Adrenal gland (tissue), 12 donors: ENCODE measurements around the gene MARCHF9. TPM values are rescaled to one million over a fixed set of nuclear protein-coding genes. Genes with fewer than 3 reads are reported as not detected.
"Not testable (repeated sequence)": the region's sequence is repeated elsewhere in the genome, so short reads cannot be mapped to it uniquely, and the experiment has no call there.

Experiments
- DNase-seq, 7 donors: peaks; one replicate each; pipeline ENCODE4 v3.0.0-alpha.2; 2019 to 2020
- H3K27ac ChIP-seq, 5 donors: fragments of 200-600 bp; sonication (generic) in 4 of 5; 1 replicate in 3 of 5; 2 replicates in 2 of 5; pipeline versions ENCODE4 v1.5.1 to v1.8.0; 2016 to 2020; ENCODE audit warnings: mild to moderate bottlenecking in 1 of 5
- H3K27me3 ChIP-seq: fragments of 200-600 bp; 2 replicates; pipeline ENCODE4 v1.8.0; 2021
- H3K36me3 ChIP-seq, 2 donors: fragments of 200-600 bp; replicated peaks in 1 of 2; 1 replicate in 1 of 2; 2 replicates in 1 of 2; pipeline versions ENCODE4 v1.5.1 to v1.8.0; 2018 to 2022
- H3K4me1 ChIP-seq, 2 donors: fragments of 200-600 bp; replicated peaks in 1 of 2; 1 replicate in 1 of 2; 2 replicates in 1 of 2; pipeline versions ENCODE4 v1.5.1 to v1.8.0; 2018 to 2021
- H3K4me3 ChIP-seq, 4 donors: fragments of 200-600 bp; sonication (generic) in 3 of 4; one replicate each; pipeline ENCODE4 v1.5.1; 2016 to 2018
- H3K9me3 ChIP-seq, 3 donors: fragments of 200-600 bp; sonication (generic) in 1 of 3; replicated peaks in 1 of 3; 1 replicate in 2 of 3; 2 replicates in 1 of 3; pipeline versions ENCODE4 v1.5.1 to v1.8.0; 2016 to 2021
- POLR2A ChIP-seq, 2 donors: fragments of 450-650 bp; IDR thresholded peaks; one replicate each; pipeline ENCODE4 v1.6.1; 2017; ENCODE audit warnings: antibody characterized with exemption in 2 of 2, mild to moderate bottlenecking in 2 of 2, moderate library complexity in 1 of 2
- WGBS, 4 donors: extraction: QIAGEN DNeasy Blood & Tissue Kit in 2 of 4; methylation state at CpG; one replicate each; pipeline versions ENCODE4 v1.1.5 to v1.1.7; 2013 to 2017; 5-methylcytosine and 5-hydroxymethylcytosine counted together
- intact Hi-C, 2 donors: fragments of 100-400 bp; cut with DNase I; formaldehyde crosslinking; loops; one replicate each; pipeline versions ENCODE4 v1.14.1 to v1.15.0; 2022 to 2023
- polyA plus RNA-seq, 3 donors: library from polyadenylated mRNA; stranded (reverse); fragments of 200-250 nt in 2 of 3; fragments of 350-450 nt in 1 of 3; fragmentation: Illumina TruSeq in 1 of 3; extraction: RNeasy Lipid Tissue Mini Kit (QIAGEN cat#74804) in 1 of 3; gene quantifications; one replicate each; pipeline ENCODE4 v1.2.3, GENCODE V29; 2013 to 2014
- total RNA-seq, 9 donors: library from RNA; depleted of rRNA in 4 of 9; stranded (reverse); fragments of >200 nt in 4 of 9; fragments of 120-200 nt in 1 of 9; fragmentation: NEBNext Ultra II Directional in 1 of 9; extraction: Animal tissue kit (Norgen Biotek cat#: 25700) in 1 of 9; gene quantifications; one replicate each; pipeline versions ENCODE4 v1.1.0 to v1.2.4, GENCODE V29; 2013 to 2023
- TF ChIP-seq, protein P1 (sequence below), 6 experiments: fragments of 450-650 bp in 4 of 6; fragments of 200-600 bp in 2 of 6; sonication (generic) in 1 of 6; IDR thresholded peaks; 1 replicate in 5 of 6; 2 replicates in 1 of 6; pipeline versions ENCODE4 v1.5.1 to v1.8.0; 2016 to 2021; ENCODE audit warnings: antibody characterized with exemption in 6 of 6, mild to moderate bottlenecking in 2 of 6, moderate library complexity in 1 of 6
- donor health status: healthy with polysubstance abuse.
- donor health status: Bipolar disorder and iron deficiency.
- donor health status: DM: yes; HTN: yes; CAD: no.
- donor health status: DM: no; HTN: no; CAD: no.
- donor health status: DM: no; HTN: no; CAD: no.
- donor health status: DM: yes; HTN: yes; CAD: no.

The MARCHF9 gene
- total and polyA plus RNA-seq, 12 donors, result 6.7 to 45.1 (median 16.6) TPM

DNA sequence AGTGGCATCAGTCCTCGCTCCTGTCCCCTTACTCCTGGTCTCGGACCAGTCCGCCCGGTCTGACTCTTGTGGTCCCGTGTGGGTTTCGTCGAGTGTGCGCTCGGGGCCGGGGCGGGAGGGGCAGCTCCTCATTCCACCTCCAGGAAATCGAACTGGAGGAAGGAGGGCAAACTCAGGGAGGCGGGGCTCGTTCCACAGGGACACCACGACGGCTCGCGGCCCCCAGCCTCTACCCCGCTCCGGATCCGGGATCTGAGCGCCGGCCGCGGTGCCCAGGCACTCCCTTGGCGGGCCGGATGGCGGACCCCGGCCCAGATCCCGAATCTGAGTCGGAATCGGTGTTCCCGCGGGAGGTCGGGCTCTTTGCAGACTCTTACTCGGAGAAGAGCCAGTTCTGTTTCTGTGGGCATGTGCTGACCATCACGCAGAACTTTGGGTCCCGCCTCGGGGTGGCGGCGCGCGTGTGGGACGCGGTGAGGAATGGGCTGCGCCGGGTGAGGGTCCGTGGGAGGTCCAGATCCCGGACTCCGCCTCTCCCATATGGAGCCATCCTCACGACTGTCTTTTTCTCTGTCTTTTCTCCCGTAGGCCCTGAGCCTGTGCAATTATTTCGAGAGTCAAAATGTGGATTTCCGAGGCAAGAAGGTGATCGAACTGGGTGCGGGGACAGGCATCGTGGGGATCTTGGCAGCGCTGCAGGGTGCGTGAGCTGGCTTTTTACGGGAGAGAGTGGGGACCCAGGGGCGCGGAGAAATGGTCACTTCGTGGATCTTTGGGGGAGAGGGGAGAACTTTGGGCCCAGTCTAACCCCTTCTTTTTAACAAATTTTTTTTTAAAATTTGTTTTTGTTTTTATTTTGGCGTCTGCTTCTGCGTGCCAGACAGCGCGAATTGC is 17.8 kb downstream of the MARCHF9 start, which contains the start of gene EEF1AKMT3:
Gene EEF1AKMT3, plus strand, starts transcription at position 186 of the 894 bp plus-strand sequence. Its CDS starts 111 bp downstream, at position 297.
- no peaks in the 10 kb centered on the region for H3K36me3 ChIP-seq

DNA sequence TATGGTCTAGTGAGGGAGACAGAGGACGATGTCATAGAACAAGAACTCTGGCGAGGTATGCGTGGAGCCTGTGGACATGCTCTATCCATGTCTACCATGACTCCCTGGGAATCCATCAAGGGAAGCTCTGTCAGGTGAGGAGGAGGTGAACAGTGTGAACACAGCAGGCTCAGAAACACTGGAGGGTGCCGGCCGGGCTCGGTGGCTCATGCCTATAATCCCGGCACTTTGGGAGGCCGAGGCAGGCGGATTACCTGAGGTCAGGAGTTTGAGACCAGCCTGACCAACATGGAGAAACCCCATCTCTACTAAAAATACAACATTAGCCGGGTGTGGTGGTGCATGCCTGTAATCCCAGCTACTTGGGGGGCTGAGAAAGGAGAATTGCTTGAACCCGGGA is 19.7 kb downstream of the MARCHF9 start:
- peaks cover 12 to 18% of the 10 kb centered on the region in 2 donors for H3K4me1 ChIP-seq
- H3K36me3 ChIP-seq, DNase-seq, H3K9me3 ChIP-seq, H3K4me3 ChIP-seq, H3K27me3 ChIP-seq, H3K27ac ChIP-seq: not testable (repeated sequence)
- intact Hi-C loops, result loop anchor here in 1 of 2 donors (5.0 kb wide), 1 partner anchor 47 kb away; no protein-coding TSS in a partner anchor
- 90 to 97% (median 94%) methylated on average over 7 to 11 of the region's 11 CpGs for WGBS, 4 donors

More for the DNA sequence above, 17.8 kb downstream of the MARCHF9 start, which contains the start of gene EEF1AKMT3:
- Histone ChIP-seq H3K27ac (peak within 1 kb of the TSS; percentile 61 to 94 (median 93)), H3K4me3 (peak within 1 kb of the TSS; percentile 25 to 94 (median 54)), H3K27me3 (no peaks in the 10 kb centered on the region), H3K4me1 (peaks cover 12 to 18% of the 10 kb centered on the region in 2 donors), H3K9me3 (no peaks in the 10 kb centered on the region)
- intact Hi-C loops, result loop anchor here in 1 of 2 donors (5.0 kb wide), 1 partner anchor 45 kb away; no protein-coding TSS in a partner anchor
- 3 to 5% (median 3%) methylated on average over 30 to 67 of the region's 67 CpGs for WGBS, 4 donors
- no peak for TF ChIP-seq POLR2A (IDR thresholded peaks at IDR 0.05)
- TF ChIP-seq, protein P1, sequence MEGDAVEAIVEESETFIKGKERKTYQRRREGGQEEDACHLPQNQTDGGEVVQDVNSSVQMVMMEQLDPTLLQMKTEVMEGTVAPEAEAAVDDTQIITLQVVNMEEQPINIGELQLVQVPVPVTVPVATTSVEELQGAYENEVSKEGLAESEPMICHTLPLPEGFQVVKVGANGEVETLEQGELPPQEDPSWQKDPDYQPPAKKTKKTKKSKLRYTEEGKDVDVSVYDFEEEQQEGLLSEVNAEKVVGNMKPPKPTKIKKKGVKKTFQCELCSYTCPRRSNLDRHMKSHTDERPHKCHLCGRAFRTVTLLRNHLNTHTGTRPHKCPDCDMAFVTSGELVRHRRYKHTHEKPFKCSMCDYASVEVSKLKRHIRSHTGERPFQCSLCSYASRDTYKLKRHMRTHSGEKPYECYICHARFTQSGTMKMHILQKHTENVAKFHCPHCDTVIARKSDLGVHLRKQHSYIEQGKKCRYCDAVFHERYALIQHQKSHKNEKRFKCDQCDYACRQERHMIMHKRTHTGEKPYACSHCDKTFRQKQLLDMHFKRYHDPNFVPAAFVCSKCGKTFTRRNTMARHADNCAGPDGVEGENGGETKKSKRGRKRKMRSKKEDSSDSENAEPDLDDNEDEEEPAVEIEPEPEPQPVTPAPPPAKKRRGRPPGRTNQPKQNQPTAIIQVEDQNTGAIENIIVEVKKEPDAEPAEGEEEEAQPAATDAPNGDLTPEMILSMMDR (IDR thresholded peaks at IDR 0.05), result peak in 1 of 6 experiments; percentile 14
- peak; percentile 62 to 78 (median 71) for DNase-seq

DNA sequence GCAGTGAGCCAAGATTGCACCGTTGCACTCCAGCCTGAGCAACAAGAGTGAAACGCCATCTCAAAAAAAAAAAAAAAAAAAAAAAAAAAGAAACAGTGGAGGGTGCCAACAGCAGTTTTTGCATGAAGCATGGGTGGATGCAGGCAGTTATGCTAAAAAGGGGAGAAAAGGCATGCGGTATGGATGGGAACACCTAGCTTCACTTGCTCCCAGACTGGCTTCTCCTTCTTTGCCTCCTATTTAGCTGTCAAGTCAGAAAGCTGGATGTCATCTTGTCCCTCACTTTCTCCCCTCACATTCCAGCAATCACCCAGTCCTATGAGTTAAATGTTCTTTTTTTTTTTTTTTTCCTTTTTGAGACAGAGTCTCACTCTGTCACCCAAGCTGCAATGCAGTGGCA is 20.1 kb downstream of the MARCHF9 start:
- 78 to 96% (median 88%) methylated on average over 3 of the region's 3 CpGs for WGBS, 4 donors
- no peaks in the 10 kb centered on the region for H3K9me3 ChIP-seq
- intact Hi-C loops, result no loop called here
- H3K27ac ChIP-seq, result no peak overlapping the region
- DNase-seq, result no peak
- peaks cover 12 to 18% of the 10 kb centered on the region in 2 donors for H3K4me1 ChIP-seq
- H3K27me3 ChIP-seq, result no peaks in the 10 kb centered on the region
- H3K4me3 ChIP-seq, result no peak overlapping the region
- TF ChIP-seq, protein P1 (IDR thresholded peaks at IDR 0.05), result no peak
- TF ChIP-seq POLR2A (IDR thresholded peaks at IDR 0.05), result no peak
- H3K36me3 ChIP-seq, result no peaks in the 10 kb centered on the region

DNA sequence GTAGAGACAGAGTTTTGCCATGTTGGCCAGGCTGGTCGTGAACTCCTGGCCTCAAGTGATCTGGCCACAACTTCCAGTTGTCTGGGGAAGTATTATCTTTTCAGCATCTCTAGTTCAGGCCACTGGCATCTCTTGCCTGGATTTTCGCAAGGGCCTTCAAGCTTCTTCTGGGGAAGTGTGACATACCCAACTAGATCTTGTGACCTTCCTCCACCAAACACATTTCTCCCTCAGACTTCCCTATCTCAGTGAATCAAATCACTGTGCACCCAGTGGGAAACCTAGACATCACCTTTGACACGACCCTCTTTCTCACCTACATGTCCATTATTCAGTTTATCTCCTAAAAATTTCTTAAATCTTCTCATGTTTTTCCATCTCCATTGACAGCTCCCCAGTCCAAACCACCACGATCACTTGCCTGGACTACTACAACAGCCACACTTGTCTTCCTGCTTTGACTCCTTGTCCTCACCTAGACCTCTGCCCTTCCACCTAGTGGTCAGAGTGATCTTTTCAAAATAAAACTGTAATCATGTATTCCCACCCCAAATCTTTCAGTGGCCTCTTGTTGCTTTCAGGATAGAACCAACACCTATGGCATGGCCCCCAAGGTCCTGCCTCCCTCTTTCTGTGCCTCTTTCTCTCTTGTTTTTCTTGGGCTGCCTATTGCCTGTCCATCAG is 20.8 kb downstream of the MARCHF9 start:
- intact Hi-C loops, result no loop called here
- Histone ChIP-seq H3K4me1 (peaks cover 12 to 18% of the 10 kb centered on the region in 2 donors), H3K27ac (no peak overlapping the region), H3K9me3 (no peaks in the 10 kb centered on the region), H3K4me3 (no peak overlapping the region), H3K36me3 (peaks cover 0 to 5% of the 10 kb centered on the region in 2 donors), H3K27me3 (no peaks in the 10 kb centered on the region)
- no peak for DNase-seq
- TF ChIP-seq POLR2A (IDR thresholded peaks at IDR 0.05), result no peak
- TF ChIP-seq, protein P1 (IDR thresholded peaks at IDR 0.05), result no peak
- 78 to 85% (median 79%) methylated on average over 4 of the region's 4 CpGs for WGBS, 4 donors
